ENCODE results near the gene LMAN2L.

- no peak for TF ChIP-seq CTCF (IDR thresholded peaks at IDR 0.05)
- TF ChIP-seq POLR2AphosphoS5 (IDR thresholded peaks at IDR 0.05) = no peak
Observed at GRCh38 chr2:96727431-96727830, 12.4 kb downstream of the LMAN2L start.
